ENCODE measurements around the gene ARID3A. TPM values are rescaled to one million over a fixed set of nuclear protein-coding genes. Genes with fewer than 3 reads are reported as not detected.
A peak's percentile ranks its signal among the peaks of the same experiment; 100 is the strongest.

ARID3A gene
- total and polyA plus RNA-seq, 4 donors = 7.7 to 29.7 (median 19.8) TPM

DNA sequence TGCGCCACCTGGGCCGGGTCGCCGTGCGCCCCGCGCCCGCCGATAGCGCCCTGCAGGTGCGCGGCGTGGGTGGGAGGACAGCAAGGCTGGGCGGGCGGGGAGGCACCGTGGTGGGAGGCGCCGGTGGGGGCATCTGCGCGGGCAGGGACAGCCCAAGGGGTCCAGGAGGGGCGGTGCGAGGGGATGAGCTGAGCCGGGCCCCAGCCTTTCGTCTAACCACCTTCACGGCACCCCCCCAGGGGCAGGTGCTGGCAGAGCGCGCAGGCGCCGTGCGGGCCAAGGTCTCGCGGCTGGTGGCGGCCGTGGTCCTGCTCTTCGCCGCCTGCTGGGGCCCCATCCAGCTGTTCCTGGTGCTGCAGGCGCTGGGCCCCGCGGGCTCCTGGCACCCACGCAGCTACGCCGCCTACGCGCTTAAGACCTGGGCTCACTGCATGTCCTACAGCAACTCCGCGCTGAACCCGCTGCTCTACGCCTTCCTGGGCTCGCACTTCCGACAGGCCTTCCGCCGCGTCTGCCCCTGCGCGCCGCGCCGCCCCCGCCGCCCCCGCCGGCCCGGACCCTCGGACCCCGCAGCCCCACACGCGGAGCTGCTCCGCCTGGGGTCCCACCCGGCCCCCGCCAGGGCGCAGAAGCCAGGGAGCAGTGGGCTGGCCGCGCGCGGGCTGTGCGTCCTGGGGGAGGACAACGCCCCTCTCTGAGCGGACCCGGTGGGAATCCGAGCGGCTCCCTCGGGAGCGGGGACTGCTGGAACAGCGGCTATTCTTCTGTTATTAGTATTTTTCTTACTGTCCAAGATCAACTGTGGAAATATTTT lies 5.6 kb upstream of the ARID3A start:
- DNase-seq (no peak), ATAC-seq (ENCODE audit: insufficient read depth, low FRiP score) (no peak)
- TF ChIP-seq CTCF (IDR thresholded peaks at IDR 0.05; ENCODE audit: control extremely low read depth, extremely low read depth) = no peak
- Histone ChIP-seq H3K27ac (ENCODE audit: low read depth in 1 of 2, low read length in 1 of 2) (no peak overlapping the region), H3K9me3 (ENCODE audit: control insufficient read depth in 4 of 4, insufficient read depth in 3 of 4, low read length in 3 of 4) (no peaks in the 10 kb centered on the region), H3K4me3 (no peak overlapping the region), H3K4me1 (ENCODE audit: control insufficient read depth in 5 of 5, insufficient read depth in 5 of 5, low read length in 5 of 5) (peaks cover 0 to 17% (median 0%) of the 10 kb centered on the region in 5 donors), H3K36me3 (ENCODE audit: control insufficient read depth in 4 of 4, insufficient read depth in 4 of 4, low read length in 4 of 4) (no peaks in the 10 kb centered on the region), H3K27me3 (ENCODE audit: control insufficient read depth in 3 of 3, insufficient read depth in 3 of 3, low read length in 2 of 3) (peaks cover 6 to 27% (median 23%) of the 10 kb centered on the region in 3 donors), H3K9ac (ENCODE audit: insufficient read depth in 1 of 2, low read length in 2 of 2) (no peak overlapping the region)
- 2 to 3% methylated on average over 78 to 84 of the region's 84 CpGs for WGBS, 2 donors

DNA sequence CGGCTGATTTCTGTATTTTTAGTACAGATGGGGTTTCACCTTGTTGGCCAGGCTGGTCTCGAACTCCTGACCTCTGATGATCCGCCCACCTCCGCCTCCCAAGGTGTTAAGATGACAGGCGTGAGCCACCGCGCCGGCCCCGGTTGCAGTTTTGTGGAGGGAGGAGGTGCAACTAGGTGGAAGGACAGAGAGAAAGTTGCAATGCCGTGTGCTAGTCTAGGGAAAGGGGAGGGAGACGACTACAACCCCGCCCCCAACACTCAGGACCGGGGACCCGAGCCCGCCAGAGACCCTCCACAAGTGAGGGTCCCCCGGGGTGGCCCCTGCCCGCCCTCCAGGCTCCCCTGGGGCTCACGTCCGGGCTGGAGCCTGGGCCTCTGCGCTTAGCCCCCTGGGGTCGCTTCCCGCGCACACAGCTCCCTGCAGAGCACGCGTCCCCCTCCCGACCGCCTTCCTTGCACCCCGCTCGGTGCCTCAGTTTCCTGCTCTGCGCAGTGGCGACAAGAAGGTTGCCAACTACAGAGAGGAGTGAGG lies 1.2 kb upstream of the ARID3A start:
- H3K4me1 ChIP-seq (ENCODE audit: control insufficient read depth in 5 of 5, insufficient read depth in 5 of 5, low read length in 5 of 5) = peaks cover 0 to 15% (median 0%) of the 10 kb centered on the region in 5 donors
- ATAC-seq (ENCODE audit: insufficient read depth, low FRiP score) (no peak), DNase-seq (no peak)
- whole genome bisulfite sequencing, 2 donors = 7 to 13% methylated on average over 31 of the region's 31 CpGs
- H3K9me3 ChIP-seq (ENCODE audit: control insufficient read depth in 4 of 4, insufficient read depth in 3 of 4, low read length in 3 of 4) = no peaks in the 10 kb centered on the region
- no peak overlapping the region for H3K27ac ChIP-seq (ENCODE audit: low read depth in 1 of 2, low read length in 1 of 2)
- peak overlapping the region; percentile 75 for H3K4me3 ChIP-seq
- H3K27me3 ChIP-seq (ENCODE audit: control insufficient read depth in 3 of 3, insufficient read depth in 3 of 3, low read length in 2 of 3) = peaks cover 0 to 11% (median 11%) of the 10 kb centered on the region in 3 donors
- H3K36me3 ChIP-seq (ENCODE audit: control insufficient read depth in 4 of 4, insufficient read depth in 4 of 4, low read length in 4 of 4) = peaks cover 0 to 6% (median 2%) of the 10 kb centered on the region in 4 donors
- no peak for TF ChIP-seq CTCF (IDR thresholded peaks at IDR 0.05; ENCODE audit: control extremely low read depth, extremely low read depth)
- no peak overlapping the region for H3K9ac ChIP-seq (ENCODE audit: insufficient read depth in 1 of 2, low read length in 2 of 2)

GRCh38 chr19:925087-925525 lies 729 bp upstream of the ARID3A start:
- H3K4me1 ChIP-seq (ENCODE audit: control insufficient read depth in 5 of 5, insufficient read depth in 5 of 5, low read length in 5 of 5) = peaks cover 0 to 12% (median 0%) of the 10 kb centered on the region in 5 donors
- no peak overlapping the region for H3K9ac ChIP-seq (ENCODE audit: insufficient read depth in 1 of 2, low read length in 2 of 2)
- WGBS, 2 donors = 1 to 2% methylated on average over 31 to 39 of the region's 39 CpGs
- H3K4me3 ChIP-seq = peak overlapping the region; percentile 75
- peak overlapping the region; percentile 53 to 84 for H3K27ac ChIP-seq (ENCODE audit: low read depth in 1 of 2, low read length in 1 of 2)
- no peaks in the 10 kb centered on the region for H3K9me3 ChIP-seq (ENCODE audit: control insufficient read depth in 4 of 4, insufficient read depth in 3 of 4, low read length in 3 of 4)
- TF ChIP-seq CTCF (IDR thresholded peaks at IDR 0.05; ENCODE audit: control extremely low read depth, extremely low read depth) = no peak
- DNase-seq = no peak
- H3K36me3 ChIP-seq (ENCODE audit: control insufficient read depth in 4 of 4, insufficient read depth in 4 of 4, low read length in 4 of 4) = peaks cover 0 to 7% (median 4%) of the 10 kb centered on the region in 4 donors
- peaks cover 0 to 10% (median 10%) of the 10 kb centered on the region in 3 donors for H3K27me3 ChIP-seq (ENCODE audit: control insufficient read depth in 3 of 3, insufficient read depth in 3 of 3, low read length in 2 of 3)
- peak; percentile 36 for ATAC-seq (ENCODE audit: insufficient read depth, low FRiP score)

Measured in lung (tissue), 12 donors.